Psoas muscle (tissue), 8 donors: ENCODE data around the gene NELFA. TPM values are rescaled to one million over a fixed set of nuclear protein-coding genes. Genes with fewer than 3 reads are reported as not detected.

Source experiments
- ATAC-seq, 4 donors: fragments of 200-7000 bp; cut with Tn5 transposase; one replicate each; pipeline ENCODE4 v1.9.1; 2020; ENCODE audit warnings: moderate library complexity in 3 of 4, mild to moderate bottlenecking in 2 of 4
- DNase-seq, 2 donors: peaks; one replicate each; pipeline ENCODE4 v3.0.0-alpha.2; 2020
- H3K27ac ChIP-seq: fragments of 200-600 bp; one replicate; pipeline ENCODE4 v1.8.0; 2022
- H3K27me3 ChIP-seq, 3 donors: fragments of 200-600 bp in 1 of 3; one replicate each; pipeline versions ENCODE4 v1.6.1 to v1.8.0; 2013 to 2022; ENCODE audit warnings: low read length in 2 of 3, mild to moderate bottlenecking in 2 of 3, moderate library complexity in 1 of 3; ENCODE audit not compliant: insufficient read depth in 3 of 3
- H3K36me3 ChIP-seq, 2 donors: fragments of 200-600 bp in 1 of 2; one replicate each; pipeline versions ENCODE4 v1.6.1 to v1.8.0; 2013 to 2022; ENCODE audit warnings: low read depth in 1 of 2, mild to moderate bottlenecking in 1 of 2, moderate library complexity in 1 of 2; ENCODE audit not compliant: insufficient read depth in 1 of 2
- H3K4me1 ChIP-seq: fragments of 200-600 bp; one replicate; pipeline ENCODE4 v1.8.0; 2022
- H3K4me3 ChIP-seq: fragments of 200-600 bp; one replicate; pipeline ENCODE4 v1.8.0; 2022; ENCODE audit warnings: mild to moderate bottlenecking
- H3K9me3 ChIP-seq: fragments of 200-600 bp; one replicate; pipeline ENCODE4 v1.8.0; 2022
- WGBS, 3 donors: extraction: QIAGEN DNeasy Blood & Tissue Kit; methylation state at CpG; one replicate each; pipeline versions ENCODE4 v1.1.6 to v1.1.7; 2013; 5-methylcytosine and 5-hydroxymethylcytosine counted together
- intact Hi-C, 2 donors: fragments of 100-400 bp; cut with DNase I; formaldehyde crosslinking; loops; one replicate each; pipeline versions ENCODE4 v1.11.0 to v1.14.2; 2022
- long read RNA-seq, 2 donors: library from polyadenylated mRNA; unstranded; transcript quantifications; one replicate each; pipeline ENCODE4 v2.0.0, GENCODE V29; 2021
- polyA plus RNA-seq, 3 donors: library from polyadenylated mRNA; stranded (reverse); fragments of 200-250 nt; gene quantifications; one replicate each; pipeline ENCODE4 v1.2.3, GENCODE V29; 2013
- total RNA-seq, 4 donors: library from RNA; stranded (reverse); fragmentation: NEBNext Ultra II Directional in 2 of 4; extraction: Animal tissue kit (Norgen Biotek cat#: 25700) in 2 of 4; gene quantifications; one replicate each; pipeline versions ENCODE4 v1.2.1 to v1.2.4, GENCODE V29; 2021 to 2023
- TF ChIP-seq, protein P1 (sequence below): fragments of 200-600 bp; IDR thresholded peaks from one replicate; pipeline ENCODE4 v1.8.0; 2022; ENCODE audit warnings: antibody characterized with exemption
- donor health status: healthy with polysubstance abuse.
- donor health status: DM: no; HTN: no; CAD: no; lungs with moderate emphysema.
- donor health status: Bipolar disorder and iron deficiency.
- donor health status: healthy.
- donor health status: DM: yes; HTN: yes; CAD: no.
- donor health status: DM: no; HTN: no; CAD: no.
- donor health status: DM: no; HTN: no; CAD: no.
- donor health status: DM: yes; HTN: yes; CAD: no.

Gene NELFA
- 10 to 100 TPM; 11.4 to 20.2 (median 12.2) TPM for total RNA-seq
- polyA plus RNA-seq, result 10 to 100 TPM; 13.2 to 16.5 (median 15.2) TPM
- long read RNA-seq, donor 1, transcript NELFA-202 (11 exons, 3,343 nt), result major isoform, 15 of 24 reads
- long read RNA-seq, donor 1, partial matches to known transcripts, result 5 of 24 reads
- long read RNA-seq, donor 1, other reads (novel, unspliced or antisense), result 4 of 24 reads
- long read RNA-seq, donor 2, transcript NELFA-202 (11 exons, 3,343 nt), result major isoform, 65 of 90 reads
- long read RNA-seq, donor 2, partial matches to known transcripts, result 16 of 90 reads
- long read RNA-seq, donor 2, other reads (novel, unspliced or antisense), result 8 of 90 reads

DNA sequence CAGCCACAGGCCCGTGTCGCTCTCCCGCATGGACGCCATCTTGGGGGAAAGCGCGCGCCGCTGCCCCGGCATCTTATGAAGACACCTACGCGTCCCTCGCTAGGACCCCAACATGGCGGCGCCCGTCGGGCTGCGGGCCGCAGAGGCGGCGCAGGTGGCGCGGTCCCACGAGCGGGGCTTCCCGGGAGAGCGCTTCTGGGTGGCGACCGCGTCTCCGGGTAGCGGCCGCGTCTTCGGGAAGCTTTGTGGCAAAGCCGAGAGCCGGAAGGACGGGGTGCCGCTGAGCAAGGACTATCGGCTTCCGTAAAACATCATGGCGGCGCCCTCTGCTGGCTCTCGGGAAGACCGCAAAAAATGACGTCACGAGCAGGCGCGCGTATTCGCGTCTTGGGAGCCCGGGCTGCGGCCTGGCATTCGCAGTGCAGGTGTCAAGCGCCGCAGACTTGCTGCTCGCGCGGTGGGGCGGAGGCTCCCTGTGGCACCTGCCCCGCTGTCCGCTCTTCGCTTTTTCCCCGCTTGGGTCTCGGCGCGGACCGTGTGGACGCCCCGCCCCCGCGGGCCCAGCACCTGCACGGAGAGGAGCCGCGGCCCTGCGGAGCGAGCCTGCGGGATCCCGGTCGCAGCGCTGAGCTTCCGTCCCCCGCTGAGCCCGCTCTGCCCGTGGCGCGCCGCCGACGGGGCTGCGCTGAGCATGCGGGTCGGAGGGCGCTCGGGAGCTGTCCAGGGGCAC lies at the start of gene NELFA:
NELFA (minus strand) TSS at position 54 of the 730 bp plus-strand sequence; CDS start at position 39, 15 bp downstream.
- Histone ChIP-seq H3K27me3 (no peaks in the 10 kb centered on the region), H3K9me3 (no peaks in the 10 kb centered on the region), H3K4me1 (peaks cover 14% of the 10 kb centered on the region), H3K27ac (peak within 1 kb of the TSS; percentile 100), H3K4me3 (peak within 1 kb of the TSS; percentile 96), H3K36me3 (peaks cover 4 to 28% of the 10 kb centered on the region in 2 donors)
- DNase-seq, result peak; percentile 93 to 97
- intact Hi-C loops, result no loop called here
- TF ChIP-seq, protein P1, sequence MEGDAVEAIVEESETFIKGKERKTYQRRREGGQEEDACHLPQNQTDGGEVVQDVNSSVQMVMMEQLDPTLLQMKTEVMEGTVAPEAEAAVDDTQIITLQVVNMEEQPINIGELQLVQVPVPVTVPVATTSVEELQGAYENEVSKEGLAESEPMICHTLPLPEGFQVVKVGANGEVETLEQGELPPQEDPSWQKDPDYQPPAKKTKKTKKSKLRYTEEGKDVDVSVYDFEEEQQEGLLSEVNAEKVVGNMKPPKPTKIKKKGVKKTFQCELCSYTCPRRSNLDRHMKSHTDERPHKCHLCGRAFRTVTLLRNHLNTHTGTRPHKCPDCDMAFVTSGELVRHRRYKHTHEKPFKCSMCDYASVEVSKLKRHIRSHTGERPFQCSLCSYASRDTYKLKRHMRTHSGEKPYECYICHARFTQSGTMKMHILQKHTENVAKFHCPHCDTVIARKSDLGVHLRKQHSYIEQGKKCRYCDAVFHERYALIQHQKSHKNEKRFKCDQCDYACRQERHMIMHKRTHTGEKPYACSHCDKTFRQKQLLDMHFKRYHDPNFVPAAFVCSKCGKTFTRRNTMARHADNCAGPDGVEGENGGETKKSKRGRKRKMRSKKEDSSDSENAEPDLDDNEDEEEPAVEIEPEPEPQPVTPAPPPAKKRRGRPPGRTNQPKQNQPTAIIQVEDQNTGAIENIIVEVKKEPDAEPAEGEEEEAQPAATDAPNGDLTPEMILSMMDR, result no peak
- 0 to 1% (median 0%) methylated on average over 78 to 95 of the region's 95 CpGs for WGBS, 3 donors
- ATAC-seq, result peak; percentile 92 to 94 (median 94)

DNA sequence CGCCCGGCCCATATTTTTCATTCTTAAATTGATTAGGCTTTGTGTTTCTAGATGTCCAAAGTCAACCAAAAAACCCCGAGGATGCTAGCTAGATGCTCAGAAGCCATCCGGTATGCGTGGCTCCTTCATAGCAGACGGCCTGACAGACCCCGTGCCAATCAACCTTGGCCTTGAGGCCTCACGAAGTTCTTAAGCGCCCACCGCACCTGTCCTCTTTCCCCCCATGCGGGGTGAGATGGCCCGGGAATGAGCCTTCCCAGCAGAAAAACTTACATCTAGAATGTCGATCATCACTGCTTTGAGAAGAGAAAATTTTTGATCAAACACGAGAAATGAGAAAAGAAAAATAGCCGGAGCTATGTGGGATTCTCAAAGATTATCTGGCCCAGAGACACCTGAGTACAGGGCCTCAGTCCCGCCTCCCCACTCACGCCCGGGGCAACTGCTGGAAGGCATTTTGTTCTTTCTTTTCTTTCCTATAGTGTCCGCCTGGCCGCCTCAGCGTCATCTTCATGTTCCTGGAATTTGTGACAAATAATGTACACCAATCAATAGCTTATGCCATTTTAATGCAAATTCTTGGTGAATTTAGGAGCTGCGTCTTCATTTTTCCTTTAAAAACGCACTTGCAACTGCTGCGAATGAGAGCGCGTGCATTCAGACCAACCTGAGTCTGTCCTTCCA lies 48.8 kb upstream of the NELFA start:
- no peaks in the 10 kb centered on the region for H3K36me3 ChIP-seq
- H3K4me1 ChIP-seq, result peaks cover 4% of the 10 kb centered on the region
- no peaks in the 10 kb centered on the region for H3K9me3 ChIP-seq
- WGBS, 3 donors, result 72 to 76% (median 73%) methylated on average over 26 of the region's 26 CpGs
- peaks cover 0 to 31% (median 12%) of the 10 kb centered on the region in 3 donors for H3K27me3 ChIP-seq
- DNase-seq, result no peak
- H3K27ac ChIP-seq, result no peak overlapping the region
- H3K4me3 ChIP-seq, result no peak overlapping the region
- intact Hi-C loops, result no loop called here
- no peak for ATAC-seq
- TF ChIP-seq, protein P1, result no peak

DNA sequence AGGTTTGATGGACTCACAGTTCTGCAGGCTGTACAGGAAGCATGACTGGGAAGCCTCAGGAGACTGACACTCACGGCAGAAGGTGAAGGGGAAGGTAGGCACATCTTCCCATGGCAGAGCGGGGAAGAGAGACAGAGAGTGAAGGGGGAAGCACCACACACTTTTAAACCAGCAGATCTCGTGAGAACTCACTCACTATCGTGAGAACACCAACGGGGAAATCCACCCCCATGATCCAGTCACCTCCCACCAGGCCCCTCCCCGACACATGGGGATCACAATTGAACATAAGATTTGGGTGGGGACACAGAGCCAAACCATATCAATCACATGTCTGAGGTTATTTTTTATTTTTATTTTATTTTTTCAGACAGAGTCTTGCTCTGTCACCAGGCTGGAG lies 45.4 kb upstream of the NELFA start:
- H3K4me1 ChIP-seq, result peaks cover 5% of the 10 kb centered on the region
- H3K4me3 ChIP-seq, result no peak overlapping the region
- H3K9me3 ChIP-seq, result no peaks in the 10 kb centered on the region
- H3K27me3 ChIP-seq, result peaks cover 0 to 20% (median 3%) of the 10 kb centered on the region in 3 donors
- intact Hi-C loops, result no loop called here
- TF ChIP-seq, protein P1, result no peak
- H3K36me3 ChIP-seq, result no peaks in the 10 kb centered on the region
- no peak overlapping the region for H3K27ac ChIP-seq
- ATAC-seq (no peak), DNase-seq (no peak)
- WGBS, 3 donors, result 59 to 70% (median 61%) methylated on average over 6 of the region's 6 CpGs

DNA sequence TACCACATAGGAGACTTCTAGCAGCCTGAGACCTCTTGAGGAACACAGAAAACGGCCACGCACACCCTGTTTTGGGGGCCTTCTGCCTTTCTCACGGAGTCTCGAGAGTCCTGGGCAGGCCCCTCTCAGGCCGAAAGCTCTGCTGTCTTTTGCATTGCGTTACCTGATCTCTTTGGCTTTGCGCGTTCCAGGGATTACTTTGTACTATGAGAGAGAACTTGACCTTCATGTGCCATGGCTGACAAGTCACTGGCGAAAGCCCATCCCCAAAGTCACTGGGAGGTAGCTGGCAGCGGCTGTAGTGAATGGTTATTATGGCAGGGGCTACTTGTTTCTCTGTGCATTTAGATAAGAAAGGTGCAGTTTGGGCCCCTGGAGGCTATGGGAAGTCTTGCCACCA lies 42.3 kb upstream of the NELFA start:
- Histone ChIP-seq H3K4me3 (peak overlapping the region; percentile 54), H3K27ac (peak overlapping the region; percentile 36), H3K9me3 (no peaks in the 10 kb centered on the region), H3K36me3 (no peaks in the 10 kb centered on the region), H3K4me1 (peaks cover 5% of the 10 kb centered on the region), H3K27me3 (peaks cover 0 to 8% (median 1%) of the 10 kb centered on the region in 3 donors)
- DNase-seq, result no peak
- TF ChIP-seq, protein P1, result no peak
- ATAC-seq, result peak; percentile 65 to 89 (median 79)
- WGBS, 3 donors, result 19 to 33% (median 24%) methylated on average over 10 of the region's 10 CpGs
- intact Hi-C loops, result no loop called here
